UCSD-AML1 (cell line): ENCODE results near the gene GALNTL6.
"Not testable (repeated sequence)": the region's sequence is repeated elsewhere in the genome, so short reads cannot be mapped to it uniquely, and the experiment has no call there.

Experiments used
- DNase-seq: peaks from one replicate; lab custom pipeline; 2025; ENCODE audit not compliant: unreplicated experiment; lab: John Stamatoyannopoulos, UW

GALNTL6 gene

GRCh38 chr4:173039617-173040577 lies 1226.7 kb downstream of the GALNTL6 start:
- DNase-seq = no peak

GRCh38 chr4:173041482-173041881 lies 1228.3 kb downstream of the GALNTL6 start:
- no peak for DNase-seq

GRCh38 chr4:173042139-173042538 lies 1228.9 kb downstream of the GALNTL6 start:
- DNase-seq = not testable (repeated sequence)

- no peak for DNase-seq
Measured at GRCh38 chr4:173044340-173044739, 1231.1 kb downstream of the GALNTL6 start.

- no peak for DNase-seq
Measured at GRCh38 chr4:173045571-173045970, 1232.4 kb downstream of the GALNTL6 start.

- DNase-seq = no peak
Measured at GRCh38 chr4:173046144-173046543, 1232.9 kb downstream of the GALNTL6 start.

GRCh38 chr4:173046818-173047217 lies 1233.6 kb downstream of the GALNTL6 start:
- DNase-seq = no peak

- DNase-seq = no peak
Measured at GRCh38 chr4:173051232-173051631, 1238.0 kb downstream of the GALNTL6 start.

- no peak for DNase-seq
Measured at GRCh38 chr4:173051716-173052115, 1238.5 kb downstream of the GALNTL6 start.

- no peak for DNase-seq
Measured at GRCh38 chr4:173052439-173052838, 1239.2 kb downstream of the GALNTL6 start.

GRCh38 chr4:173056271-173056670 lies 1243.1 kb downstream of the GALNTL6 start:
- DNase-seq = no peak

- DNase-seq = no peak
Measured at GRCh38 chr4:173056710-173057109, 1243.5 kb downstream of the GALNTL6 start.

GRCh38 chr4:173057442-173057841 lies 1244.2 kb downstream of the GALNTL6 start:
- DNase-seq = no peak

- DNase-seq = no peak
Measured at GRCh38 chr4:173057901-173058300, 1244.7 kb downstream of the GALNTL6 start.

- DNase-seq = no peak
Measured at GRCh38 chr4:173061160-173061559, 1248.0 kb downstream of the GALNTL6 start.

GRCh38 chr4:173073939-173074500 lies 1260.8 kb downstream of the GALNTL6 start:
- no peak for DNase-seq

- no peak for DNase-seq
Measured at GRCh38 chr4:173074501-173074946, 1261.3 kb downstream of the GALNTL6 start.

GRCh38 chr4:173076903-173077634 lies 1263.9 kb downstream of the GALNTL6 start:
- no peak for DNase-seq

GRCh38 chr4:173088144-173088543 lies 1274.9 kb downstream of the GALNTL6 start:
- no peak for DNase-seq
